Measurements from ENCODE around the gene C19orf47.
"Not testable (repeated sequence)": the region's sequence is repeated elsewhere in the genome, so short reads cannot be mapped to it uniquely, and the experiment has no call there.

Gene C19orf47

DNA sequence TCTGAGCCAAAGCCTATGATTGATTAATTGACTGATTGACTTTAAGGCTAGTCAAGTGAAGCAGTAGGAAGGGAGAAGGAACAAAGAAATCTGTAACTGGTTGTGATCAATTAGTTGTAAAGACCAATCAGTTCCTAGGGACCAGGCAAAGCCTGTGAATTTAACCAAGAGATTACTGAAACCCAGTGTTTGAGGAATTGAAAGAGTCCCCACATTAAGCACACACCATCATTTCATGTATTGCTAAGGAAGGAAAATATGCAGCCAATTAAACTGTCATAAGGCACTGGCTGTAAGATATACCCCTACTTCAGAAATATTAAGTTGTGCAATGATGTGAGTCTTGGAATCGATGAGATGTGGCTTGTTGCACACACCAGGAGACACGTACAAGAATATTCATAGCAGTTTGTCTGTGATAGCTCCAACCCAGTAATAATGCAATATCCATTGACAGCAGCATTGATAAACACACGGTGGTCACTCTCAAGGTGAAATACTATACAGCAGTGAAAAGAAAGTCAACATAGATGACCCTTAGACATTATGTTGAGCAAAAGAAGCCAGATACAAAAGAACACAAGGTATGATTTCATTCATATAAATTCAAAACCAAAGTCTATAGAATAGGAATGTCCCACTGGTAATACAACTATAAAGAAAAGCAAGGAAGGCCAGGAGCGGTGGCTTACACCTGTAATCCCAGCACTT is 9.0 kb downstream of the C19orf47 start:
- H3K4me1 ChIP-seq (ENCODE audit: control insufficient read depth, low read depth, low read length): no peaks in the 10 kb centered on the region
- H3K4me3 ChIP-seq (ENCODE audit: low read length): no peak overlapping the region
- no peaks in the 10 kb centered on the region for H3K9me3 ChIP-seq (ENCODE audit: control insufficient read depth, low read depth, low read length)
- no peak overlapping the region for H3K9ac ChIP-seq (ENCODE audit: low read length)
- H3K36me3 ChIP-seq (ENCODE audit: control insufficient read depth, low read depth, low read length): peaks cover 13% of the 10 kb centered on the region
- H3K27ac ChIP-seq (ENCODE audit: low read length): no peak overlapping the region
- H3K27me3 ChIP-seq (ENCODE audit: control insufficient read depth, insufficient read depth, low read length): no peaks in the 10 kb centered on the region

DNA sequence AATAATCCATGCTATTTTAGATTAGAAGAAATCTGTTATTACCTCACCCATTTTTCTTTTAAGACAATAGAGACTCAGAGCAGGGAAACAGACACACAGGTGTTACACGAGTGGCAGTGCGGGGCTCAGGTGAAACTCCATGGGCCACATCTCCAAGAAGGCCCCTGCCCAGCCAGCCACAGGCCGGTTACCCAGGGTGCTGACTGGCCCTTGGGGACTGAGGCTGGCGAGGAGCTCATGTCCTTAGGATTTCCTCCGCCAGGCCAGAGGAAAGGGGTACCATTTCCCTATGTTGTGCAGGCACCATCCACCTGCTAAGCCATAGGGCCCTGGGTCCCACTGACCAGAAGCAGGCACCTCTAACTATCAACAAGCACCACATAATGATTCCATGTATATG is 10.6 kb downstream of the C19orf47 start:
- H3K4me3 ChIP-seq (ENCODE audit: low read length): no peak overlapping the region
- no peaks in the 10 kb centered on the region for H3K9me3 ChIP-seq (ENCODE audit: control insufficient read depth, low read depth, low read length)
- no peak overlapping the region for H3K9ac ChIP-seq (ENCODE audit: low read length)
- no peak overlapping the region for H3K27ac ChIP-seq (ENCODE audit: low read length)
- H3K4me1 ChIP-seq (ENCODE audit: control insufficient read depth, low read depth, low read length): no peaks in the 10 kb centered on the region
- H3K27me3 ChIP-seq (ENCODE audit: control insufficient read depth, insufficient read depth, low read length): no peaks in the 10 kb centered on the region
- H3K36me3 ChIP-seq (ENCODE audit: control insufficient read depth, low read depth, low read length): peaks cover 16% of the 10 kb centered on the region

DNA sequence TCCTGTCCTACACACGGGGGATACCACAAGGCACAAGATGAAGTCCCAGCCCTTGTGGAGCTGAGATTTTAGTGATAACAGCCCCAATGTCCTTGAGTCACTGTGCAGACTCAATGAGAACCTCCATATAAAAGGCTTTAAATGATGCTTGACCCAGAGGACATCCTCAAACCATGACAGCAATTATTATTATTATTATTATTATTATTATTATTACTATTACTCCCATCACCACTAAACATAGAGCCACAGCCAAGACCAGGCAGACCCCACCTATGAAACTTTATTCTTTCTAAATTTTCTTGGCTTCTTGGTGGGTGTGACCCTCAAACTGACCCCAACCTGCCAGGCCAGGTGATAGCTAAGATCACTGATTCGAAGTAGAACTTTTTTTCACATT is 11.1 kb downstream of the C19orf47 start:
- peaks cover 19% of the 10 kb centered on the region for H3K36me3 ChIP-seq (ENCODE audit: control insufficient read depth, low read depth, low read length)
- H3K27ac ChIP-seq (ENCODE audit: low read length): no peak overlapping the region
- no peak overlapping the region for H3K9ac ChIP-seq (ENCODE audit: low read length)
- no peaks in the 10 kb centered on the region for H3K27me3 ChIP-seq (ENCODE audit: control insufficient read depth, insufficient read depth, low read length)
- no peaks in the 10 kb centered on the region for H3K4me1 ChIP-seq (ENCODE audit: control insufficient read depth, low read depth, low read length)
- no peak overlapping the region for H3K4me3 ChIP-seq (ENCODE audit: low read length)
- no peaks in the 10 kb centered on the region for H3K9me3 ChIP-seq (ENCODE audit: control insufficient read depth, low read depth, low read length)

DNA sequence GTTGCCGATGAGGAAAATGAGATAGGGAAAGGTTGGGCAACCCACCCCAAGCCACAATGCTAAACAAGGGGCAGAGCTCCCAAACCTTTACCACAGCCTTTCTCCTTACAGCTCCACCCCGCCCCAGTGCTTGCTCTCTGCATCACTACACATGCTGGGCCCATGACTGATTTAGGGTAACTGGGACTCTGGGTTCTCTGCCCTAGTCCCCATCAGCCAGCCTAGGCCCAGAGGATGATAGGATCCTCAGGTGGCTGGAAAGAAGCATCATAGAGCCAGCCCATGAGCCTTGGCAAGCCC is 11.6 kb downstream of the C19orf47 start:
- Histone ChIP-seq H3K9me3 (ENCODE audit: control insufficient read depth, low read depth, low read length) (no peaks in the 10 kb centered on the region), H3K4me3 (ENCODE audit: low read length) (no peak overlapping the region), H3K4me1 (ENCODE audit: control insufficient read depth, low read depth, low read length) (no peaks in the 10 kb centered on the region), H3K27ac (ENCODE audit: low read length) (no peak overlapping the region), H3K27me3 (ENCODE audit: control insufficient read depth, insufficient read depth, low read length) (no peaks in the 10 kb centered on the region), H3K36me3 (ENCODE audit: control insufficient read depth, low read depth, low read length) (peaks cover 21% of the 10 kb centered on the region), H3K9ac (ENCODE audit: low read length) (no peak overlapping the region)

DNA sequence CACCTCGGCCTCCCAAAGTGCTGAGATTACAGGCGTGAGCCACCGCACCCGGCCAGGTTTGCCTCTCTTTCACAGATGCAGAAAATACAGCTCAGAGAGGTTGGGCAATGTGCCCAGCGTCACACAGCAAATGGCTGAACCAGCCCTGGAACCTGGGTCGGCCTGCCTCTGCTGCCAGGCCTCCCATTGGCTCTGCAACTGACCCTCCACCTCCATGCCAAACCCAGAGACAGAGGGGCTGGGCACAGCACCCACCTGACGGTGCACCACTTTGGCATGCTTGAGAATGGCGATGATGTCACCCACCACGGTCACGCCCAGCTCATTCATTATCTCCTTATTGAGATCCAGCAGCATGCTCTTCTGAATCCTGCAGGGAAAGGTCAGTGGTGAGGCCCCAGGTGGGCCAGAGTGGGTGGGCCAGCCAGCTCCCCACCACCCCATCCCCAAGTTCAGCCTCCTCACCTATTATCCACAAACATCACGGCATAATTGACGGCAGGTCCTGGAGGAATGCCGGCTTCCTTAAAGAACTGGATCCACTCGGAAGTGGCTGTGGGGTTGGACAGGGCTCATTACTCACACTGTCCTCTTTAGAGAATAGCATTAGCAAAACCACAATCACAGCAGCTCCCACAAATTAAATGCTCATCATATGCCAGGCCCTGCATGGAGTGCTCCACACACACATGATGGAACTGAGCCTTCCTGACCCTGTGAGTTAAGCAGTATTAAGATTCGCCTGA is 12.2 kb downstream of the C19orf47 start:
- peaks cover 23% of the 10 kb centered on the region for H3K36me3 ChIP-seq (ENCODE audit: control insufficient read depth, low read depth, low read length)

DNA sequence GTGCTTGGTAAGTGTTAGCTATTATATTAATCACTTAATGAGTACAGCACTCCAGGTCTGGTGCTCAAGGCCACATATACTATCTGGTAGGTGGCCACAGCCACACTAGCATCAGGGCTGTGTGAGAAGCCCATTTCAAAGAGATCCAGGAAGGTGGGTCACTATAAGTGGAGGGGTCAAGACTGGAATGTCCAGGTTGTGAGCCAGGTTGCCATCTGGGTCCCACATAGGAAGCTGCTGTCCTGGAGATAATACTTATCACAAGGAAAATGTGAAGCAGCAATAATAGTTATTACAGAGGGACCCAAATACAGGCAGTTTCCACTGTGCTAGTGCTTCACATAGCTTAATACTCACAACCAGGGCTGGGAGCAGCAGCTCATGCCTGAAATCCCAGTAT is 13.1 kb downstream of the C19orf47 start:
- Histone ChIP-seq H3K27me3 (ENCODE audit: control insufficient read depth, insufficient read depth, low read length) (no peaks in the 10 kb centered on the region), H3K36me3 (ENCODE audit: control insufficient read depth, low read depth, low read length) (peaks cover 23% of the 10 kb centered on the region), H3K4me3 (ENCODE audit: low read length) (no peak overlapping the region), H3K27ac (ENCODE audit: low read length) (no peak overlapping the region), H3K9ac (ENCODE audit: low read length) (no peak overlapping the region), H3K4me1 (ENCODE audit: control insufficient read depth, low read depth, low read length) (no peaks in the 10 kb centered on the region), H3K9me3 (ENCODE audit: control insufficient read depth, low read depth, low read length) (no peaks in the 10 kb centered on the region)

More for the DNA sequence above, 12.2 kb downstream of the C19orf47 start:
- no peaks in the 10 kb centered on the region for H3K4me1 ChIP-seq (ENCODE audit: control insufficient read depth, low read depth, low read length)
- H3K9me3 ChIP-seq (ENCODE audit: control insufficient read depth, low read depth, low read length): no peaks in the 10 kb centered on the region
- H3K9ac ChIP-seq (ENCODE audit: low read length): no peak overlapping the region
- H3K27me3 ChIP-seq (ENCODE audit: control insufficient read depth, insufficient read depth, low read length): no peaks in the 10 kb centered on the region
- no peak overlapping the region for H3K4me3 ChIP-seq (ENCODE audit: low read length)
- H3K27ac ChIP-seq (ENCODE audit: low read length): no peak overlapping the region

DNA sequence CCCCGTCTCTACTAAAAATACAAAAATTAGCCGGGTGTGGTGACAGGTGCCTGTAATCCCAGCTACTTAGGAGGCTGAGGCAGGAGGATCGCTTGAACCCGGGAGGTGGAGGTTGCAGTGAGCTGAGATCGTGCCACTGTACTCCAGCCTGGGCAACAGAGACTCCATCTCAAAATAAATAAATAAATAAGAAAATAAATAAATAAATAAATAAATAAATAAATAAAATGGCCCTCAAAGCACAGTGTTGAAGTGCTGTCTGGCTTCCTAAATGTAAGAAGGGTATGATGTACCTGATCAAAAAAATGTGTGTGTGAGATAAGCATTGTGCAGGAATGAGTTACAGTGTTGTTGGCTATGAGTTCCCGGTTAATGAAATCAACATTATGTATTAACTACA is 15.1 kb downstream of the C19orf47 start:
- H3K27me3 ChIP-seq (ENCODE audit: control insufficient read depth, insufficient read depth, low read length); H3K9ac ChIP-seq (ENCODE audit: low read length); H3K4me1 ChIP-seq (ENCODE audit: control insufficient read depth, low read depth, low read length); H3K27ac ChIP-seq (ENCODE audit: low read length); H3K4me3 ChIP-seq (ENCODE audit: low read length); H3K9me3 ChIP-seq (ENCODE audit: control insufficient read depth, low read depth, low read length): not testable (repeated sequence)
- peaks cover 19% of the 10 kb centered on the region for H3K36me3 ChIP-seq (ENCODE audit: control insufficient read depth, low read depth, low read length)

DNA sequence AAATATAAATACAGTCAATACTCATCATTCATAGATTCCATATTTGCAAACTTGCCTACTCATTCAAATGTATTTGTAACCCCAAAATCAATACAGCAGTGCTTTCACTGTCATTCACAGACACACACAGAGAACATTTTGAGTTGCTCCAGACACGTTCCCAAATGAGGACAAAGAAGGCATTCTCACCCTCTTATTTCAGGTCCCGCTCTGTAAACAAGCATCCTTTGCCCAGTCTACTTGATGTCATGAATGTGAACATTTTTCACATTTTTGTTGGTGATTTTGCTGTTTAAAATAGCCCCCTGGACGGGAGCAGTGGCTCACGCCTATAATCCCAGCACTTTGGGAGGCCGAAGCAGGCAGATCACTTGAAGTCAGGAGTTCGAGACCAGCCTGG is 15.5 kb downstream of the C19orf47 start:
- Histone ChIP-seq H3K9me3 (ENCODE audit: control insufficient read depth, low read depth, low read length) (no peaks in the 10 kb centered on the region), H3K4me3 (ENCODE audit: low read length) (no peak overlapping the region), H3K9ac (ENCODE audit: low read length) (no peak overlapping the region), H3K4me1 (ENCODE audit: control insufficient read depth, low read depth, low read length) (no peaks in the 10 kb centered on the region), H3K27me3 (ENCODE audit: control insufficient read depth, insufficient read depth, low read length) (no peaks in the 10 kb centered on the region), H3K27ac (ENCODE audit: low read length) (no peak overlapping the region), H3K36me3 (ENCODE audit: control insufficient read depth, low read depth, low read length) (peaks cover 20% of the 10 kb centered on the region)

DNA sequence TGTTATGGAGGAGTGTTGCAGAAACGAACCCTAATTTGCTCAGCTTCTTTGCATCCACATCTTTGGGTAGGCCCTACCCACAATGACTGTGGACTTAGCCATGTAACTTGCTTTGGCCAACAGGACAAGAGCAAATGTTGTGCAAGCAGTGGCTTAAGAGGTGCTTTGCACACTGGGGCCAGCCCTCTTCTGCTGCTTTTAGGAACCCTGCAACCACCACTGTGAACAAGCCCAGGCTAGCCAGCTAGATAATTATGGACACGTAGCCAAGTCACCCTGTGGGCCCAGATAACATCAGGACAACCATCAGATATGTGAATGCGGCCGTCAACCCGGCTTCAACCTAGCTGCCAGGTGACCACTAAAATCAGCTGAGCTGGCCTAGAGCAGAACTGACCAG is 17.1 kb downstream of the C19orf47 start:
- H3K27me3 ChIP-seq (ENCODE audit: control insufficient read depth, insufficient read depth, low read length): no peaks in the 10 kb centered on the region
- no peaks in the 10 kb centered on the region for H3K9me3 ChIP-seq (ENCODE audit: control insufficient read depth, low read depth, low read length)
- no peaks in the 10 kb centered on the region for H3K4me1 ChIP-seq (ENCODE audit: control insufficient read depth, low read depth, low read length)
- no peak overlapping the region for H3K27ac ChIP-seq (ENCODE audit: low read length)
- no peak overlapping the region for H3K9ac ChIP-seq (ENCODE audit: low read length)
- no peak overlapping the region for H3K4me3 ChIP-seq (ENCODE audit: low read length)
- peaks cover 31% of the 10 kb centered on the region for H3K36me3 ChIP-seq (ENCODE audit: control insufficient read depth, low read depth, low read length)

DNA sequence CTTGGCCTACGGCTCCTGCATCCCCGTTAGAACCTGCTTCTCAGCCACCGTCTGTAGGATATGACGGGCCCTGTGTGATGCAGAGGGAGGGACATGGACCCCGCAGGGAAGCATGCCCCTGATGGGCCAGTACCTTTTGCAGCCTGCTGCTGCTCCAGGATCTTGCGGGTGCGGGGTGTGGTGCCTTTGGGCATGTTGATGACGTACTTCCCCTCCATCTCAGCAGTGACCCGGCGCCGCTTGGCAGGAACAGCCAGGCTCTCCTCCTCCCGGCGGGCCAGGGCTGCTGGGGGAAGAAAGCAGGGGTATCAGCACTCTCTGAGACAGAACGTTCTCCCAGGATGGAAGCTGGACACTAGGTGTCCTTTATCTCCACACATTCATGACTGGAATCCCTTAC is 22.0 kb downstream of the C19orf47 start:
- no peaks in the 10 kb centered on the region for H3K4me1 ChIP-seq (ENCODE audit: control insufficient read depth, low read depth, low read length)

DNA sequence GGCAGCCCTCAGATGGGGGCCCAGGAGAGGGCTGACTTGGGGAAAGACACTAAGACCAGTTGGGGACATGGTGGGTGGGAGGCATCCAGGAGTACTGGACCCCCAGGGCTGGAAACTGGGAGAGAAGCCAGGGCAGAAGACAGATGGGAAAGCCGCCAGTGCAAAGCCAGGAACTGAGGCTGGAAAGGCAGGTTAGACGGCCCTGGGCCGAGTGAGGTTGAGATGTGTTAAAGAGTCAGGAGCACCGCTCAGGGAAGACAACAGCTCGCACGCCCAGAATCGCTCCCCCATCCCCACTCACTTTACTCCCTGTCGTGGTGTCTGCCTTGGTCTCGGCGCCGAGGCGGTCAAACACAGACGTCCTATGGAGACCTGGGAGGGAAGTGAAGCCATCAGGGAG is 24.5 kb downstream of the C19orf47 start:
- H3K27ac ChIP-seq (ENCODE audit: low read length): no peak overlapping the region

More for the DNA sequence above, 22.0 kb downstream of the C19orf47 start:
- no peak overlapping the region for H3K9ac ChIP-seq (ENCODE audit: low read length)
- no peak overlapping the region for H3K27ac ChIP-seq (ENCODE audit: low read length)
- no peaks in the 10 kb centered on the region for H3K9me3 ChIP-seq (ENCODE audit: control insufficient read depth, low read depth, low read length)
- no peaks in the 10 kb centered on the region for H3K27me3 ChIP-seq (ENCODE audit: control insufficient read depth, insufficient read depth, low read length)
- no peak overlapping the region for H3K4me3 ChIP-seq (ENCODE audit: low read length)
- peaks cover 54% of the 10 kb centered on the region for H3K36me3 ChIP-seq (ENCODE audit: control insufficient read depth, low read depth, low read length)

More for the DNA sequence above, 24.5 kb downstream of the C19orf47 start:
- Histone ChIP-seq H3K9me3 (ENCODE audit: control insufficient read depth, low read depth, low read length) (no peaks in the 10 kb centered on the region), H3K36me3 (ENCODE audit: control insufficient read depth, low read depth, low read length) (peaks cover 58% of the 10 kb centered on the region), H3K9ac (ENCODE audit: low read length) (no peak overlapping the region), H3K27me3 (ENCODE audit: control insufficient read depth, insufficient read depth, low read length) (no peaks in the 10 kb centered on the region), H3K4me1 (ENCODE audit: control insufficient read depth, low read depth, low read length) (no peaks in the 10 kb centered on the region), H3K4me3 (ENCODE audit: low read length) (no peak overlapping the region)
